Hepatocyte (in vitro differentiated cells): Measurements from ENCODE around the gene XRCC2.

Experiments
- EZH2 ChIP-seq: fragments of 200-600 bp; sonication (generic); IDR thresholded peaks from 2 replicates; pipeline ENCODE4 v1.6.1; 2016; ENCODE audit warnings: antibody characterized with exemption, mild to moderate bottlenecking, borderline replicate concordance
- EZH2phosphoT487 ChIP-seq: fragments of 200-600 bp; sonication (generic); IDR thresholded peaks from one replicate; pipeline ENCODE4 v1.6.1; 2018; ENCODE audit warnings: antibody characterized with exemption, mild to moderate bottlenecking, low read depth, moderate library complexity; ENCODE audit not compliant: unreplicated experiment, severe bottlenecking
- TF ChIP-seq, protein P1 (sequence below): fragments of 200-600 bp; sonication (generic); IDR thresholded peaks from 2 replicates; pipeline ENCODE4 v1.5.1; 2016; ENCODE audit warnings: antibody characterized with exemption, mild to moderate bottlenecking; ENCODE audit not compliant: poor library complexity

DNA sequence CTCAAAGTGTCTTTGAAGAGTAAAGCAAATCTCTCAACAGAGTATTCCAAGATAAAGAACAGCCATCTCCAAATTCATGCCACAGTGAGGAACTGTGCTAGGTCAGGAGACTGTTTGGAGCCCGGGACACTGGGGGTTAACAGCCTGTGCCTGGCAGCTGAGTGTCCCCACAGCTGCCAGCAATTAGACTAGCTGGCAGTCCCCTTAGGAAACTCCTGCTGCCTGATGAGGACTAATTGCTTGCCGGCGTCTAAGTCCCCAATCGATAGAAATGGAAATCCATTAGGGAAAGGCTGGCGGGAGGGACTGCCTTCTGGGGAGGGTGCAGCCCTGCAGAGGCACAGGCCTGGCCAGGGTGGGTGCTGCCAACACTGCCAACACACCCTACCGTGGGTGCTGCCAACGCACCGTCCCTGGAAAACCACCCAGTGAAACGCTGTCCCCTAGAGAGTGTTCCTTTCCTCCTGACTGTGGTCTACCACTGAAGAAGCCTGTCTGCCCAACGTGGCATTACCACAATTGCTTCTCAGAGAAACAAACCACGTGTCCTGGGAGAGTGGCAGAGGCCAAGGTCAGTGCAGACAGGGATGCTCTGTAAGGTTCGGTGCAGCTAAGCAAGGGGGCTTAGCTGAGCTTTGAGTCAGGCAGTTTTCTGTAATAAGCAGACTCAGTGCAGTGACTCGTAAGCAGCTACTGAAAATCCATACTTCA, 60.8 kb downstream of the XRCC2 start:
- TF ChIP-seq, protein P1, sequence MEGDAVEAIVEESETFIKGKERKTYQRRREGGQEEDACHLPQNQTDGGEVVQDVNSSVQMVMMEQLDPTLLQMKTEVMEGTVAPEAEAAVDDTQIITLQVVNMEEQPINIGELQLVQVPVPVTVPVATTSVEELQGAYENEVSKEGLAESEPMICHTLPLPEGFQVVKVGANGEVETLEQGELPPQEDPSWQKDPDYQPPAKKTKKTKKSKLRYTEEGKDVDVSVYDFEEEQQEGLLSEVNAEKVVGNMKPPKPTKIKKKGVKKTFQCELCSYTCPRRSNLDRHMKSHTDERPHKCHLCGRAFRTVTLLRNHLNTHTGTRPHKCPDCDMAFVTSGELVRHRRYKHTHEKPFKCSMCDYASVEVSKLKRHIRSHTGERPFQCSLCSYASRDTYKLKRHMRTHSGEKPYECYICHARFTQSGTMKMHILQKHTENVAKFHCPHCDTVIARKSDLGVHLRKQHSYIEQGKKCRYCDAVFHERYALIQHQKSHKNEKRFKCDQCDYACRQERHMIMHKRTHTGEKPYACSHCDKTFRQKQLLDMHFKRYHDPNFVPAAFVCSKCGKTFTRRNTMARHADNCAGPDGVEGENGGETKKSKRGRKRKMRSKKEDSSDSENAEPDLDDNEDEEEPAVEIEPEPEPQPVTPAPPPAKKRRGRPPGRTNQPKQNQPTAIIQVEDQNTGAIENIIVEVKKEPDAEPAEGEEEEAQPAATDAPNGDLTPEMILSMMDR, result no peak
- TF ChIP-seq EZH2, result no peak
- TF ChIP-seq EZH2phosphoT487, result no peak
